HG02588 (cell line): ENCODE results near the gene SERPINA1.

ENCODE experiments used
- ATAC-seq: cut with Tn5 transposase; IDR thresholded peaks from one replicate; pipeline ENCODE4 v1.9.1; 2021; ENCODE audit warnings: mild to moderate bottlenecking, moderate library complexity; ENCODE audit not compliant: unreplicated experiment

The SERPINA1 gene

GRCh38 chr14:94349276-94349675 lies 39.1 kb downstream of the SERPINA1 start:
- no peak for ATAC-seq

- no peak for ATAC-seq
These were observed 39.6 kb downstream of the SERPINA1 start for GRCh38 chr14:94348836-94349235.

GRCh38 chr14:94346841-94347240 lies 41.6 kb downstream of the SERPINA1 start:
- ATAC-seq: no peak

GRCh38 chr14:94346065-94346786 lies 42.2 kb downstream of the SERPINA1 start:
- peak; percentile 72 for ATAC-seq

- ATAC-seq: no peak
These were observed 42.9 kb downstream of the SERPINA1 start for GRCh38 chr14:94345344-94346064.

GRCh38 chr14:94344389-94344788 lies 44.0 kb downstream of the SERPINA1 start:
- ATAC-seq: no peak

- ATAC-seq: no peak
These were observed 45.0 kb downstream of the SERPINA1 start for GRCh38 chr14:94343238-94344005.

- ATAC-seq: no peak
These were observed 46.0 kb downstream of the SERPINA1 start for GRCh38 chr14:94342334-94342934.

GRCh38 chr14:94341656-94342333 lies 46.6 kb downstream of the SERPINA1 start:
- no peak for ATAC-seq

- no peak for ATAC-seq
These were observed 47.9 kb downstream of the SERPINA1 start for GRCh38 chr14:94340533-94340932.

- ATAC-seq: no peak
These were observed 50.4 kb downstream of the SERPINA1 start for GRCh38 chr14:94338023-94338422.

GRCh38 chr14:94337274-94337673 lies 51.1 kb downstream of the SERPINA1 start:
- ATAC-seq: no peak

- ATAC-seq: no peak
These were observed 53.5 kb downstream of the SERPINA1 start for GRCh38 chr14:94334872-94335271.

GRCh38 chr14:94332587-94332986 lies 55.8 kb downstream of the SERPINA1 start:
- ATAC-seq: no peak

GRCh38 chr14:94332063-94332583 lies 56.3 kb downstream of the SERPINA1 start:
- no peak for ATAC-seq

GRCh38 chr14:94331462-94331861 lies 56.9 kb downstream of the SERPINA1 start:
- no peak for ATAC-seq

GRCh38 chr14:94330857-94331256 lies 57.5 kb downstream of the SERPINA1 start:
- ATAC-seq: no peak

GRCh38 chr14:94330432-94330831 lies 58.0 kb downstream of the SERPINA1 start:
- no peak for ATAC-seq

- ATAC-seq: no peak
These were observed 58.5 kb downstream of the SERPINA1 start for GRCh38 chr14:94329857-94330256.

GRCh38 chr14:94328196-94328595 lies 60.2 kb downstream of the SERPINA1 start:
- ATAC-seq: no peak
